GM18511 (cell line): Measurements from ENCODE around the gene CCDC71L.

ENCODE experiments used
- ATAC-seq: cut with Tn5 transposase; IDR thresholded peaks from one replicate; pipeline ENCODE4 v1.9.1; 2021; ENCODE audit warnings: mild to moderate bottlenecking, moderate library complexity; ENCODE audit not compliant: unreplicated experiment

CCDC71L gene

DNA sequence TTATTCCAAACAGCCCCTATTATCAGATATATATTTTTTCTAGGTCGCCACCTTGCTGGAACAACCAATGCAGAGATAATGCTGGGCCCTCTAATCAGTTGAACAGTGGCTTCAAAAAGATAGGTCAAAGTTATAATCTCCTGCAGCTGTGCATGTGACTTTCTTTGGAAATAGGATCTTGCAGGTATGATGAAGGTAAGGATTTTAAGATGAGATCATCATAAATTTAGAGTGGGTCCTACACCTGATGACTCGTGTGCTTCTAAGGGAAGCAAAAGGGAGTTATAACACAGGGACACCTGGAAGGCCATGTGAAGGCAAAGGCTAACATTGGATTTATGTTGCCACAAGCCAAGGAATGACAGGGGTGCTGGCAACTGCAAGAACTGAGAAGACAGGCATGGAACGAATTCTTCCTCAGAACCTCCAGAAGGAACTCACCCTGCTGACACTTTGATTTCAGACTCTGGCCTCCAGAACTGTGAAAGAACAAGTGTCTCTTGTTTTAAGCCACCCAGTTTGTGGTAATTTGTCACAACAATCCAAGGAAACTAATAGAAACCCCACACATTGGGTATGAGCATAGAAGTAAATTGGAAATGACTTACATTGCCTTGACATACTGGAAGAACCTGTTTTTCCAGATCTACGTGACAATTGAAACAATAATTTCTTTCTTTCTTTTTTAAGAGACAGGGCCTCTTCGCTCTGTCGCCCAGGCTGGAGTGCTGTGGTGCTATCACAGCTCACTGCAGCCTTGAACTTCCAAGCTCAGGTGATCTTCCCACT is 34.4 kb downstream of the CCDC71L start:
- ATAC-seq = no peak

DNA sequence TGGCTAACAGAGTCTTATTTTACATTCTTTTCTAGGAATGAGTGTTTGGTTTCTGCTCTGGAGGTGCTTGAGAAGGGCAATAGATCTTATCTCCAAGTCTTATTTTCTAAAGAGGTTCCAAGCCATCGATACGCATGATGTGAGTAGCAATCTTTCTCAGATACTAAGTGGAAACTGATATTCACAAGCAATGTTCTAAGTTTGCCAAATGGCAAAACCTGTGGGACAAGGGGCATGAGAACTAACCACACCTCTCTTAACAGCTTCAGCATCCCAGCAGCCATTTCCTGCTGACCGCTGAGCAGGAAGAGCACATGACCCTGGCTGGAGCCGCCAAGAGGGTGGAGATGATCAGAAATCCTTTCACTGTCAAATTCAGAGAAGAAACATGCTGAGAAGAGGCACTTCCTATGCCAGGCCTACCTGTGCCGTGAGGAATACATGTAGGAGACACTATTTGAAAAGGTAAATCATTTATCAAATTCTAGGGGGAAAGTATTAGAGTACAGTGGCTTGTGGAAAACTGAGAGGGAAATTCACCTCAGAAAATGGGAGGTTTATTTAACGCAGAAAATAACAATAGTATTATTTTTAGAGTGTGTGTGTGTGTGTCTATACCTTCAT is 35.2 kb downstream of the CCDC71L start:
- ATAC-seq = no peak

DNA sequence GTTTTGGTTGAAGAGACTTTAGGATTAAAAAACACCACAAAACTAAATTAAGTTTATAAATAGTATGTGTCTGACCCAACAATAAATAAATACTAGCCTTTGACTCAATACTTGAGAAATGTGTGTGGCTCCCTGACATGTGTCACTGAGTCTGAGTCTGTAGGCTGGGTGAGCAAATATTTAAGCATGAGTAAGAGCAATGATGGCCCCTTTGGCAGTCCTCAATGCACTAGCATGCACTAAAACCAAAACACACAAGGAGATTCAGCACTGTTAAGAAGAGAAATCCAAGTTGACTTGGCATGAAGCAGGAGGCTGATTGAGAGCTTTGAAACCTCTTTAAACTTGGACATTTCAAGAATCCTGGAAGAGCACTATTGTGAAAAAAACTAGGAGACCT is 37.1 kb downstream of the CCDC71L start:
- no peak for ATAC-seq

GRCh38 chr7:106623315-106623660 is 37.7 kb downstream of the CCDC71L start:
- ATAC-seq = no peak

DNA sequence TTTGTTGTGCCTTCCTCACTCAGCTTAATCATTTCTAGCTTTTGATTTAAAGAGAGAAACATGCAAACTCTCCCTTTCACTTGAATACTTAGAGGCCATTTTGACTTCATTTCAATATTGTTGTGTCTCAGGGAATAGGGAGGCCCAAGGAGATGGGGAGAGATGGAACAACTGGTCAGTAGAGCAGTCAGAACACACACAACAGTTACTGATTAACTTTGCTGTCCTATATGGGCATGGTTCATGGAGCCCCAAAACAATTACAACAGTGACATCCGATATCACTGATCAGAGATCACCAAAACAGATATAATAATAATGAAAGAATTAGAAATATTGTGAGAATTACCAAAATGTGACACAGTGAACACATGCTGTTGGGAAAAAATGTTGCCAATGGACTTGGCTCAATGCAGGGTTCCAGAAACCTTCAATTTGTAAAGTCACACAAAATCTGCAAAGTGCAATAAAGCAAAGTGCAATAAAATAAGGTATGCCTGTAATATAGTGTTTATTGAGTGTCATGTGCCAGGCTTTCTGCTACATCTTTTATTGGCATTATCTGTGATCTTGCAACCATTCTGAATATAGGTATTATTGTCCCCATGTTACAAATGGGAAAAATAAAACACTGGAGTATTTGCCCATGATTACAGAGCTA is 38.2 kb downstream of the CCDC71L start:
- ATAC-seq = no peak

- no peak for ATAC-seq
Measured at GRCh38 chr7:106621393-106622132, 39.4 kb downstream of the CCDC71L start.

DNA sequence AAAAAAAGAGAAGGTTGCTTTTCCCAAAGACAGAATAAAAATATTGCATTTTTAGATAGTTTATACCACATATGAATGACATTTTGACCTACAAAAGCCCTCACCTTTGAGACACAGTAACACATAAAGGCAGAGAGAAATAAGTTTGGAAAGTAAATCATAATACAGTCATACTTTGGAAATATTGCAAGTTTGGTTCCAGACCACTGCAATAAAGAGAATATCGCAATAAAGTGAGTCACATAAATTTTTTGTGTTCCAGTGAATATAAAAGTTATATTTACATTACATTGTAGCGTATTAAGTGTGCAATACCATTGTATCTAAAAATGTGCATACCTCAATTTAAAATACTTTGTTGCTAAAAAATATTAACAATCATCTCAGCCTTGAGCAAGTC is 40.3 kb downstream of the CCDC71L start:
- no peak for ATAC-seq

- ATAC-seq = no peak
Measured at GRCh38 chr7:106620034-106620433, 40.9 kb downstream of the CCDC71L start.

GRCh38 chr7:106619213-106619612 is 41.7 kb downstream of the CCDC71L start:
- ATAC-seq = no peak

DNA sequence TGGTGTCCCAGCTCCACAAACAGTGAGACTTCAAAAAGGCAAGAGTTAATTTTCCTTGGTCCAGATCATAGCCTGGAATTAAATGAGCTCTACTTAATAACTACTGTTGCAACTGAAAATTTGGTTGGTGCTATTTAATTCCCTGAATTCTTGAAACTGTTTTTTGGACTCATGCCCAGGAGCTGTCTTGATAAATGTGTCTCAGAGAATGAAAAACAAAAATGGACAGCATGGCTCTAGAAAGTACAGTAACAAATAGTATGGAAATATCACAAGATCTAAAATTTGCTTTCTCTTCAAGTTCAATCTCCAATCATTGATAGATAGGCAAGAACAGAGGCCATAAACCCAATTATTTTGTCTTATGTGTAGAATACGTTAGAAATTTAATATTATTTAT is 42.5 kb downstream of the CCDC71L start:
- no peak for ATAC-seq

GRCh38 chr7:106617860-106618259 is 43.1 kb downstream of the CCDC71L start:
- ATAC-seq = no peak

DNA sequence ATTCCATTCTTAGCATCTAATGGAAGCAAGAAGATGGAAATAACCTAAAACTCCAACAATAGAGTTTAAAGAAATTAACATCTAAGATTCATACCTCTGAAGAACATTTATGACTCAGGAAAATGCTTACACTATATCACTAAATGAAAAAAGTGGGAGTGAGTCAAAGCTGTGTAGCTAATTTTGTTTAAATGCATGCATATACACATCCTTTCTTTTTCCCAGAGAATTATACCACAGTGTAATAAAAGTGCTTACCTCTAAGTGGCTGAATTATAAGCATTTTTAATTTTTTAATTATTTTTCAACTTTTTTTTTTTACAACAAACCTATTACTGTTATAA is 44.3 kb downstream of the CCDC71L start:
- no peak for ATAC-seq

GRCh38 chr7:106615808-106616707 is 44.9 kb downstream of the CCDC71L start:
- ATAC-seq = no peak

- ATAC-seq = no peak
Measured at GRCh38 chr7:106614751-106615150, 46.2 kb downstream of the CCDC71L start.

GRCh38 chr7:106613848-106614560 is 47.0 kb downstream of the CCDC71L start:
- no peak for ATAC-seq

- no peak for ATAC-seq
Measured at GRCh38 chr7:106613279-106613678, 47.7 kb downstream of the CCDC71L start.

DNA sequence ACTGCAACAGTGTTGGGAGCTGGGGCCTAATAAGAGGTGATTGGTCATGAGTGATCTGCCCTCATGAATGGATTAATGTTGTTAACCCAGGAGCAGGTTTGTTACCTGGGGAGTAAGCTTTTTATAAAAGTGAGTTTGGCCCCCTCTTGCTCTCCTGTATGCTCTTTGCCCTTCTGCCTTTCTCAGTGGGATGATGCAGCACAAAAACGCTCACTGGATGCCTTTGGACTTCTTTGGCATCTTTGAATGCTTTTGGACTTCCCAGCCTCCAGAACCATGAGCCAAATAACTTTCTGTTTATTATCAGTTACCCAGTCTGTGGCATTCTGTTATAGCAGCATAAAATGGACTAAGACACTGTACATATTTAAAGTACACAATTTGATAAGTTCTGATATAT is 48.5 kb downstream of the CCDC71L start:
- ATAC-seq = no peak

- no peak for ATAC-seq
Measured at GRCh38 chr7:106611911-106612310, 49.0 kb downstream of the CCDC71L start.

GRCh38 chr7:106610996-106611886 is 49.7 kb downstream of the CCDC71L start:
- ATAC-seq = no peak
